Heart right ventricle (tissue), 16 donors: ENCODE results near the gene POLA1. TPM values are rescaled to one million over a fixed set of nuclear protein-coding genes. Genes with fewer than 3 reads are reported as not detected.

ENCODE experiments used
- ATAC-seq, 8 donors: fragments of 200-7000 bp; cut with Tn5 transposase; one replicate each; pipeline ENCODE4 v1.9.1; 2020; ENCODE audit warnings: mild to moderate bottlenecking in 8 of 8, moderate library complexity in 8 of 8, moderate number of reproducible peaks in 1 of 8
- DNase-seq, 2 donors: peaks; one replicate each; pipeline ENCODE4 v3.0.0-alpha.2; 2020
- H3K27ac ChIP-seq, 10 donors: fragments of 200-600 bp; sonication (generic) in 2 of 10; one replicate each; pipeline versions ENCODE4 v1.5.0 to v1.8.0; 2020 to 2022; ENCODE audit warnings: mild to moderate bottlenecking in 3 of 10
- H3K27me3 ChIP-seq, 7 donors: fragments of 200-600 bp; one replicate each; pipeline ENCODE4 v1.8.0; 2021 to 2022; ENCODE audit warnings: mild to moderate bottlenecking in 2 of 7
- H3K36me3 ChIP-seq, 9 donors: fragments of 200-600 bp; sonication (generic) in 1 of 9; one replicate each; pipeline versions ENCODE4 v1.5.0 to v1.8.0; 2020 to 2022; ENCODE audit warnings: mild to moderate bottlenecking in 2 of 9
- H3K4me1 ChIP-seq, 9 donors: fragments of 200-600 bp; sonication (generic) in 1 of 9; one replicate each; pipeline versions ENCODE4 v1.5.0 to v1.8.0; 2020 to 2022; ENCODE audit warnings: mild to moderate bottlenecking in 4 of 9
- H3K4me3 ChIP-seq, 10 donors: fragments of 200-600 bp; sonication (generic) in 2 of 10; one replicate each; pipeline versions ENCODE4 v1.5.0 to v1.8.0; 2020 to 2022; ENCODE audit warnings: mild to moderate bottlenecking in 7 of 10, moderate library complexity in 2 of 10
- H3K9me3 ChIP-seq, 11 donors: fragments of 200-600 bp in 10 of 11; sonication (generic) in 2 of 11; one replicate each; pipeline versions ENCODE4 v1.5.0 to v1.8.0; 2013 to 2022; ENCODE audit warnings: mild to moderate bottlenecking in 2 of 11, control low read depth in 1 of 11, moderate library complexity in 1 of 11
- CTCF ChIP-seq, 9 donors: fragments of 200-600 bp; sonication (generic) in 2 of 9; IDR thresholded peaks; one replicate each; pipeline versions ENCODE4 v1.5.0 to v1.8.0; 2021 to 2022; ENCODE audit warnings: antibody characterized with exemption in 9 of 9, mild to moderate bottlenecking in 5 of 9, moderate library complexity in 1 of 9
- WGBS, 2 donors: extraction: QIAGEN DNeasy Blood & Tissue Kit; methylation state at CpG; one replicate each; pipeline ENCODE4 v1.1.7; 2013; ENCODE audit warnings: inconsistent platforms in 1 of 2; 5-methylcytosine and 5-hydroxymethylcytosine counted together
- intact Hi-C, 10 donors: fragments of 100-400 bp; cut with DNase I; formaldehyde crosslinking; loops; one replicate each; pipeline versions ENCODE4 v1.11.1 to v1.14.2; 2022
- polyA plus RNA-seq, 2 donors: library from polyadenylated mRNA; stranded (reverse); fragments of 200-250 nt; gene quantifications; one replicate each; pipeline ENCODE4 v1.2.3, GENCODE V29; 2013
- total RNA-seq, 10 donors: library from RNA; stranded (reverse); fragmentation: NEBNext Ultra II Directional in 3 of 10; extraction: Animal tissue kit (Norgen Biotek cat#: 25700) in 3 of 10; gene quantifications; one replicate each; pipeline versions ENCODE4 v1.2.1 to v1.2.4, GENCODE V29; 2021 to 2023
- donor health status: Arrhythmogenic right ventricular cardiomyopathy.
- donor health status: ischemic (EF 13 %, LVEDD 7.1; RV severe dilation, severe dysfunction).
- donor health status: healthy with polysubstance abuse.
- donor health status: DM: no; HTN: yes; CAD: no.
- donor health status: DM: no; HTN: no; CAD: no.
- donor health status: ischemic (EF 25% LVEDD 6.9; RV normal size, moderate dysfunction).
- donor health status: ischemic (EF 25% LVEDD 5.7; RV mildly dilated, moderate dysfunction).
- donor health status: healthy.
- donor health status: DM: yes; HTN: yes; CAD: no.
- donor health status: Ischemic cardiomyopathy.
- donor health status: ischemic (EF 35%, LVEDD 5.7; RV mildly dilated, moderate dysfunction).
- donor health status: nonischemic (EF 11% LVEDD 7.7; RV severe dilation, severe dysfunction).
- donor health status: DM: yes; HTN: yes; CAD: no.
- donor health status: PGD.
- donor health status: ischemic (EF 29% LVEDD 5.4; RV normal size, mild dysfunction).
- donor health status: nonischemic (EF 23%, LVEDD 6.1; RV moderate dilation, normal function).

The POLA1 gene
- total and polyA plus RNA-seq, 12 donors: 2.6 to 8.5 (median 6.1) TPM

- Histone ChIP-seq H3K4me1 (peaks cover 0 to 28% (median 4%) of the 10 kb centered on the region in 9 donors), H3K27ac (no peak overlapping the region), H3K4me3 (peak overlapping the region in 5 of 10 donors; percentile 22 to 31 (median 24)), H3K27me3 (peaks cover 14 to 100% (median 64%) of the 10 kb centered on the region in 7 donors), H3K36me3 (no peaks in the 10 kb centered on the region), H3K9me3 (no peaks in the 10 kb centered on the region)
- 2% methylated on average over 38 to 59 of the region's 59 CpGs for WGBS, 2 donors
- no peak for TF ChIP-seq CTCF (IDR thresholded peaks at IDR 0.05)
- intact Hi-C loops: no loop called here
- no peak for DNase-seq
- peak in 1 of 8 donors; percentile 53 for ATAC-seq
Observed at GRCh38 chrX:25004485-25005032, 310.8 kb downstream of the POLA1 start.

- DNase-seq (no peak), ATAC-seq (no peak)
- H3K27ac ChIP-seq: no peak overlapping the region
- H3K4me1 ChIP-seq: peaks cover 0 to 28% (median 4%) of the 10 kb centered on the region in 9 donors
- TF ChIP-seq CTCF (IDR thresholded peaks at IDR 0.05): no peak
- intact Hi-C loops: no loop called here
- WGBS, 2 donors: 1% methylated on average over 21 to 23 of the region's 23 CpGs
- peaks cover 14 to 100% (median 69%) of the 10 kb centered on the region in 7 donors for H3K27me3 ChIP-seq
- no peaks in the 10 kb centered on the region for H3K36me3 ChIP-seq
- H3K4me3 ChIP-seq: peak overlapping the region in 8 of 10 donors; percentile 9 to 31 (median 24)
- no peaks in the 10 kb centered on the region for H3K9me3 ChIP-seq
Observed at GRCh38 chrX:25005034-25005381, 311.3 kb downstream of the POLA1 start.

- Histone ChIP-seq H3K9me3 (no peaks in the 10 kb centered on the region), H3K27me3 (peaks cover 14 to 100% (median 73%) of the 10 kb centered on the region in 7 donors), H3K4me1 (peaks cover 0 to 28% (median 4%) of the 10 kb centered on the region in 9 donors), H3K4me3 (peak overlapping the region in 8 of 10 donors; percentile 9 to 31 (median 24)), H3K36me3 (no peaks in the 10 kb centered on the region), H3K27ac (no peak overlapping the region)
- 3% methylated on average over 31 to 72 of the region's 72 CpGs for WGBS, 2 donors
- no peak for ATAC-seq
- intact Hi-C loops: no loop called here
- TF ChIP-seq CTCF (IDR thresholded peaks at IDR 0.05): no peak
- DNase-seq: no peak
Observed at GRCh38 chrX:25005382-25006185, 311.9 kb downstream of the POLA1 start.

GRCh38 chrX:25006586-25007058, 312.9 kb downstream of the POLA1 start:
- no peak overlapping the region for H3K27ac ChIP-seq
- H3K4me1 ChIP-seq: peaks cover 0 to 28% (median 4%) of the 10 kb centered on the region in 9 donors
- no peaks in the 10 kb centered on the region for H3K36me3 ChIP-seq
- H3K4me3 ChIP-seq: no peak overlapping the region
- no peak for TF ChIP-seq CTCF (IDR thresholded peaks at IDR 0.05)
- no peaks in the 10 kb centered on the region for H3K9me3 ChIP-seq
- ATAC-seq (no peak), DNase-seq (no peak)
- intact Hi-C loops: no loop called here
- WGBS, 2 donors: 5 to 9% methylated on average over 6 to 7 of the region's 7 CpGs
- H3K27me3 ChIP-seq: peaks cover 14 to 100% (median 83%) of the 10 kb centered on the region in 7 donors
